NCI-H526 (cell line): ENCODE measurements around the gene MGAT5.
A peak's percentile ranks its signal among the peaks of the same experiment; 100 is the strongest.

Experiments used
- DNase-seq, 2 experiments: peaks; one replicate each; lab custom pipeline; 2025; lab: John Stamatoyannopoulos, UW

Gene MGAT5

GRCh38 chr2:134253804-134254203, at the start of gene MGAT5:
MGAT5 (plus strand) TSS chr2:134254072; CDS start chr2:134254404, 332 bp downstream.
- DNase-seq: no peak

- DNase-seq: no peak
These were observed 48.8 kb upstream of the MGAT5 start for GRCh38 chr2:134205087-134205486.

GRCh38 chr2:134206031-134206430, 47.8 kb upstream of the MGAT5 start:
- DNase-seq: no peak

- DNase-seq: no peak
These were observed 47.3 kb upstream of the MGAT5 start for GRCh38 chr2:134206573-134206972.

- DNase-seq: peak; percentile 37 to 76
These were observed 46.2 kb upstream of the MGAT5 start for GRCh38 chr2:134207589-134208209.

GRCh38 chr2:134208825-134209224, 45.0 kb upstream of the MGAT5 start:
- DNase-seq: no peak

- no peak for DNase-seq
These were observed 41.1 kb upstream of the MGAT5 start for GRCh38 chr2:134212746-134213145.

GRCh38 chr2:134216152-134216829, 37.6 kb upstream of the MGAT5 start:
- no peak for DNase-seq

GRCh38 chr2:134217351-134217750, 36.5 kb upstream of the MGAT5 start:
- no peak for DNase-seq

GRCh38 chr2:134217924-134218323, 35.9 kb upstream of the MGAT5 start:
- no peak for DNase-seq

- no peak for DNase-seq
These were observed 35.5 kb upstream of the MGAT5 start for GRCh38 chr2:134218414-134218813.

GRCh38 chr2:134218930-134219658, 34.8 kb upstream of the MGAT5 start:
- no peak for DNase-seq

GRCh38 chr2:134220344-134220974, 33.4 kb upstream of the MGAT5 start:
- no peak for DNase-seq

- DNase-seq: no peak
These were observed 29.9 kb upstream of the MGAT5 start for GRCh38 chr2:134224005-134224404.

GRCh38 chr2:134225173-134225572, 28.7 kb upstream of the MGAT5 start:
- no peak for DNase-seq

GRCh38 chr2:134225841-134226240, 28.0 kb upstream of the MGAT5 start:
- DNase-seq: no peak

- DNase-seq: no peak
These were observed 27.3 kb upstream of the MGAT5 start for GRCh38 chr2:134226601-134227000.

GRCh38 chr2:134227666-134228065, 26.2 kb upstream of the MGAT5 start:
- no peak for DNase-seq

GRCh38 chr2:134228493-134228903, 25.4 kb upstream of the MGAT5 start:
- DNase-seq: no peak

- DNase-seq: no peak
These were observed 24.3 kb upstream of the MGAT5 start for GRCh38 chr2:134229540-134229939.

GRCh38 chr2:134230885-134231284, 23.0 kb upstream of the MGAT5 start:
- DNase-seq: no peak

- DNase-seq: no peak
These were observed 22.4 kb upstream of the MGAT5 start for GRCh38 chr2:134231301-134231964.
